GM12875 (cell line): ENCODE measurements around the gene JADE2.
"Not testable (repeated sequence)": the region's sequence is repeated elsewhere in the genome, so short reads cannot be mapped to it uniquely, and the experiment has no call there.

Source experiments
- H3K4me3 ChIP-seq: one replicate; pipeline ENCODE4 v1.5.1; 2011; ENCODE audit warnings: low read depth, low read length, control low read depth
- CTCF ChIP-seq: IDR thresholded peaks from 2 replicates; pipeline ENCODE4 v1.5.1; 2011; ENCODE audit warnings: low read depth, mild to moderate bottlenecking, control low read depth, inconsistent platforms, low read length, moderate library complexity, borderline replicate concordance; ENCODE audit not compliant: insufficient read depth

The JADE2 gene

GRCh38 chr5:134554319-134555222 is 29.1 kb downstream of the JADE2 start:
- peak overlapping the region; percentile 6 for H3K4me3 ChIP-seq
- TF ChIP-seq CTCF = no peak; the same call in 1 of the 2 replicates

- H3K4me3 ChIP-seq = no peak overlapping the region
- TF ChIP-seq CTCF = no peak
Measured at GRCh38 chr5:134555223-134555889, 29.9 kb downstream of the JADE2 start.

GRCh38 chr5:134555890-134556311 is 30.4 kb downstream of the JADE2 start:
- TF ChIP-seq CTCF = no peak
- no peak overlapping the region for H3K4me3 ChIP-seq

- H3K4me3 ChIP-seq = not testable (repeated sequence)
Measured at GRCh38 chr5:134556588-134556987, 31.1 kb downstream of the JADE2 start.

GRCh38 chr5:134556994-134557393 is 31.5 kb downstream of the JADE2 start:
- TF ChIP-seq CTCF = no peak
- H3K4me3 ChIP-seq = no peak overlapping the region

GRCh38 chr5:134559672-134560071 is 34.2 kb downstream of the JADE2 start:
- no peak for TF ChIP-seq CTCF

GRCh38 chr5:134560698-134561097 is 35.2 kb downstream of the JADE2 start:
- no peak for TF ChIP-seq CTCF
- no peak overlapping the region for H3K4me3 ChIP-seq

More at GRCh38 chr5:134559672-134560071, 34.2 kb downstream of the JADE2 start:
- no peak overlapping the region for H3K4me3 ChIP-seq
